Hepatocyte (in vitro differentiated cells): ENCODE data around the gene PAM. TPM values are rescaled to one million over a fixed set of nuclear protein-coding genes. Genes with fewer than 3 reads are reported as not detected.

Experiments
- DNase-seq: peaks from one replicate; pipeline ENCODE4 v3.0.0-alpha.2; 2016; ENCODE audit warnings: low spot score
- H2AFZ ChIP-seq: fragments of 200-600 bp; sonication (generic); 2 replicates; pipeline ENCODE4 v1.6.0; 2016; ENCODE audit warnings: antibody characterized with exemption, mild to moderate bottlenecking
- H3K27ac ChIP-seq: fragments of 200-600 bp; sonication (generic); 2 replicates; pipeline ENCODE4 v1.5.1; 2016; ENCODE audit warnings: mild to moderate bottlenecking
- H3K27me3 ChIP-seq: fragments of 200-600 bp; sonication (generic); 2 replicates; pipeline ENCODE4 v1.6.1; 2016
- H3K36me3 ChIP-seq: fragments of 200-600 bp; sonication (generic); replicated peaks from 2 replicates; pipeline ENCODE4 v1.5.1; 2016; ENCODE audit warnings: low read depth; ENCODE audit not compliant: insufficient read depth
- H3K4me1 ChIP-seq: fragments of 200-600 bp; sonication (generic); 2 replicates; pipeline ENCODE4 v1.5.1; 2016; ENCODE audit warnings: mild to moderate bottlenecking, moderate library complexity; ENCODE audit not compliant: insufficient read depth
- H3K4me2 ChIP-seq: fragments of 200-600 bp; sonication (generic); 2 replicates; pipeline ENCODE4 v1.6.0; 2016
- H3K4me3 ChIP-seq: fragments of 200-600 bp; sonication (generic); 2 replicates; pipeline ENCODE4 v1.5.1; 2016; ENCODE audit warnings: mild to moderate bottlenecking
- H3K79me2 ChIP-seq: fragments of 200-600 bp; sonication (generic); 2 replicates; pipeline ENCODE4 v1.6.0; 2017; ENCODE audit warnings: mild to moderate bottlenecking
- H3K9me2 ChIP-seq: fragments of 200-600 bp; sonication (generic); replicated peaks from 2 replicates; pipeline ENCODE4 v1.6.0; 2017; ENCODE audit warnings: mild to moderate bottlenecking; ENCODE audit not compliant: insufficient read depth
- H3K9me3 ChIP-seq: fragments of 200-600 bp; sonication (generic); 2 replicates; pipeline ENCODE4 v1.5.1; 2016; ENCODE audit warnings: low read depth, mild to moderate bottlenecking
- H4K20me1 ChIP-seq: fragments of 200-600 bp; sonication (generic); 2 replicates; pipeline ENCODE4 v1.6.0; 2016; ENCODE audit warnings: mild to moderate bottlenecking; ENCODE audit not compliant: insufficient read depth, poor library complexity, severe bottlenecking
- EZH2 ChIP-seq: fragments of 200-600 bp; sonication (generic); IDR thresholded peaks from 2 replicates; pipeline ENCODE4 v1.6.1; 2016; ENCODE audit warnings: antibody characterized with exemption, mild to moderate bottlenecking, borderline replicate concordance
- EZH2phosphoT487 ChIP-seq: fragments of 200-600 bp; sonication (generic); IDR thresholded peaks from one replicate; pipeline ENCODE4 v1.6.1; 2018; ENCODE audit warnings: antibody characterized with exemption, mild to moderate bottlenecking, low read depth, moderate library complexity; ENCODE audit not compliant: unreplicated experiment, severe bottlenecking
- WGBS: methylation state at CpG from one replicate; pipeline ENCODE4 v1.1.6; 2016; ENCODE audit warnings: low lambda C conversion rate; ENCODE audit errors: missing lambda C conversion rate; 5-methylcytosine and 5-hydroxymethylcytosine counted together
- polyA plus RNA-seq: library from polyadenylated mRNA; unstranded; fragments of >200 nt; fragmentation: Nextera tagmentation; extraction: Ambion mirVana; gene quantifications from 2 replicates; pipeline ENCODE4 v1.2.1, GENCODE V29; 2016
- total RNA-seq: library from RNA; depleted of rRNA; stranded (reverse); fragments of >200 nt; gene quantifications from 2 replicates; pipeline ENCODE4 v1.2.3, GENCODE V29; 2014
- TF ChIP-seq, protein P1 (sequence below): fragments of 200-600 bp; sonication (generic); IDR thresholded peaks from 2 replicates; pipeline ENCODE4 v1.5.1; 2016; ENCODE audit warnings: antibody characterized with exemption, mild to moderate bottlenecking; ENCODE audit not compliant: poor library complexity

Gene PAM
- total RNA-seq (158 and 160 TPM in 2 replicates), polyA plus RNA-seq (115 and 118 TPM in 2 replicates)

DNA sequence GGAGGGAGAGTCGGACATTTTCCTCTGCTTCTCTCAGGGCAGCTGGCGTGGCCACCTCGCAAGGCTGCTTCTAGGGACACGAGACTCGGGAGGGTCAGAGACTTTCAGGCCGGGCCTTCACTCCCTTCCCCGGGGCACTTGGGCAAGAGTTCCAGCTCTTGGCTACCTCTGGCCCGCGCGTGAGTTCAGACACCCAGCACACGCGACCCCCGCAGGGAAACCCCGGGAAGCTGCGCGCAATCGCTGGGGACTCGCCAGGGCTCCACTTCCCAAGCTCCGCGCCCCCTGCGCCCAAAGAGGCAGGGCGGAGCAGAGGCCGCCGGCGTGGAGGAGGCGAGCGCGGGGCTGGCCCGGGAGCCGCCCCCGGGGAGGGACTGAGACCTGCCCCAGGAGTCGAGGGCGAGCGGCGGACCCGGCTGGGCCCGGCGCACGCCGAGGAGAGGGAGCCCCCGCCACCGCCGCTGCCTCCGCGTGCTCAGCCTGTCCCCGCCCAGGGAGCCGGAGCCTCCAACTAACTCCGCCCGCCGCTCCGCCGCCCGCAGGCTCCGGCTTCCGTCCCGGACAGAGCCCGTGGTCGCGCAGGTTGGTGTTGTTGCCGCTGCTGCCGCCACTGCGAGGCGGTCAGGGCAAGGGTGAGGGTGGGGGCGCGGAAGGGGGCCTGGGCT, at the start of gene PAM:
PAM (plus strand) TSS at position 539 of the 665 bp plus-strand sequence. CDS start 110,891 bp downstream, outside the sequence.
- Histone ChIP-seq H3K27ac (peak within 1 kb of the TSS; percentile 96), H2AFZ (peak within 1 kb of the TSS; percentile 71), H3K4me2 (peak within 1 kb of the TSS; percentile 93), H3K9me3 (no peaks in the 10 kb centered on the region), H3K27me3 (no peaks in the 10 kb centered on the region), H3K36me3 (no peaks in the 10 kb centered on the region), H4K20me1 (no peaks in the 10 kb centered on the region), H3K4me3 (peak within 1 kb of the TSS; percentile 86), H3K4me1 (peaks cover 6% of the 10 kb centered on the region), H3K9me2 (no peaks in the 10 kb centered on the region), H3K79me2 (peaks cover 34% of the 10 kb centered on the region)
- WGBS, result 2% methylated on average over 50 of the region's 65 CpGs
- TF ChIP-seq EZH2phosphoT487 (no peak), EZH2 (no peak)
- TF ChIP-seq, protein P1, sequence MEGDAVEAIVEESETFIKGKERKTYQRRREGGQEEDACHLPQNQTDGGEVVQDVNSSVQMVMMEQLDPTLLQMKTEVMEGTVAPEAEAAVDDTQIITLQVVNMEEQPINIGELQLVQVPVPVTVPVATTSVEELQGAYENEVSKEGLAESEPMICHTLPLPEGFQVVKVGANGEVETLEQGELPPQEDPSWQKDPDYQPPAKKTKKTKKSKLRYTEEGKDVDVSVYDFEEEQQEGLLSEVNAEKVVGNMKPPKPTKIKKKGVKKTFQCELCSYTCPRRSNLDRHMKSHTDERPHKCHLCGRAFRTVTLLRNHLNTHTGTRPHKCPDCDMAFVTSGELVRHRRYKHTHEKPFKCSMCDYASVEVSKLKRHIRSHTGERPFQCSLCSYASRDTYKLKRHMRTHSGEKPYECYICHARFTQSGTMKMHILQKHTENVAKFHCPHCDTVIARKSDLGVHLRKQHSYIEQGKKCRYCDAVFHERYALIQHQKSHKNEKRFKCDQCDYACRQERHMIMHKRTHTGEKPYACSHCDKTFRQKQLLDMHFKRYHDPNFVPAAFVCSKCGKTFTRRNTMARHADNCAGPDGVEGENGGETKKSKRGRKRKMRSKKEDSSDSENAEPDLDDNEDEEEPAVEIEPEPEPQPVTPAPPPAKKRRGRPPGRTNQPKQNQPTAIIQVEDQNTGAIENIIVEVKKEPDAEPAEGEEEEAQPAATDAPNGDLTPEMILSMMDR, result no peak
- DNase-seq, result peak; percentile 89

DNA sequence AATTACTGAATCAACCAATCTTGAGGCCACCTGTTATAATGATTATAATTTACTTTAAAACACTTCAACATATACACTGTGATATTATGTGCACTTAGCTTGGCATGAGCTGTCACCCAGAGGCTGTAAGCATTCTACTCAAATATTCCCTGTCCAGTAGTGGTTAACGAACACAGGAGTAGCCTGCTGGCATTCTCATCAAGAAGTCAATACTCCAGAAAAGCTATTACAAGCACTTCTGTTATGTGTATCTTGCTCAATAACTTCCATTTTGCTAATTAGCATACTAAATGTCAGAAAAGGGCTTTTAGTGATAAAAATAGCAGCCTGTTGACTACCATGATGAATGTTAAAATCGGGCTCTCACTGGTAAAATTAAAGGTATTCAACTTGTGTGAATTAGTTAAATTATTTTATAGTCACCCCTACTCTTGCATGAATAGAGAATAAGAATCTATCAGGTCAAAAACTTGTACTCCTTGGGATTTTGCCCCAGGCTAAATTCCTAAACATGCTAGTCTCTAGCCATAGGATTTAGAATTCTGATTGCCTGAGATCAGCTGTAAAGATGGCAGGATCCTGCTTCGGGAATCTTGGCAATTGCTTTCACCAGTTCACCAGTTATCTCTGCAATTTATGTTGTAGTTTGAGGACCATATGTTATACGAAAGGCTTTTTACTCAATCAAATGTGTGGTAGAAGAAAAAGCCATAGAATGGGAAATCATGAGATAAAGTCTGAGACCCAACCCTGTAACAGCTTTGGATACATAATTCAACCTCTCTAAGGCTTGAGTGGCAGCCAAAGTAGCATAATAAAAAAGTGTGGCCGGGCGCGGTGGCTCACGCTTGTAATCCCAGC, 43.4 kb upstream of the PAM start:
- TF ChIP-seq EZH2phosphoT487 (no peak), EZH2 (no peak)
- TF ChIP-seq, protein P1, result no peak
- DNase-seq, result no peak
- Histone ChIP-seq H3K4me2 (no peak overlapping the region), H4K20me1 (no peaks in the 10 kb centered on the region), H3K79me2 (no peaks in the 10 kb centered on the region), H3K4me3 (no peak overlapping the region), H3K27me3 (no peaks in the 10 kb centered on the region), H2AFZ (no peak overlapping the region), H3K9me3 (no peaks in the 10 kb centered on the region), H3K4me1 (no peaks in the 10 kb centered on the region), H3K36me3 (no peaks in the 10 kb centered on the region), H3K27ac (no peak overlapping the region), H3K9me2 (no peaks in the 10 kb centered on the region)
- WGBS, result 89% methylated on average over 8 of the region's 8 CpGs

DNA sequence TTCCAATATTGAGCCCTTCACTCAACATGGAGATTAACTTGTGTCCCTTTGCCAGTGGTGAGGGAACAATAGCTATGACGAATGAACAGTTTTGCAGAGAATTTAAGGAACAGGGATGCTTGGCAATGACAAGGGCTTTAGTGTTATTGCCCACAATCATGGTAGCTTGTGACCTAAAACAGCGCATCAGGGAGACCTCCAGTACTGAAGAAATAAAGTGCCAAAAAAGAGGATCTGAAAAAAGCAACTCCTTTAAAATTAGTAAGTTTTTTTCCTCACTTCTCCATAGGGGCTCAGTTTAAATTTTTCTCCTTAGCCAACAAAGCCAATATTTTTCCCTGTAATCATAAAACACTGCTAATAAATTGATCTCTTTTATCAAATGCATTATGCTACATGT, 41.8 kb upstream of the PAM start:
- Histone ChIP-seq H3K79me2 (no peaks in the 10 kb centered on the region), H3K27me3 (no peaks in the 10 kb centered on the region), H3K36me3 (no peaks in the 10 kb centered on the region), H3K4me3 (no peak overlapping the region), H3K27ac (no peak overlapping the region), H3K9me3 (no peaks in the 10 kb centered on the region), H3K9me2 (no peaks in the 10 kb centered on the region), H3K4me1 (no peaks in the 10 kb centered on the region), H3K4me2 (no peak overlapping the region), H4K20me1 (no peaks in the 10 kb centered on the region), H2AFZ (no peak overlapping the region)
- 96% methylated on average over 2 of the region's 2 CpGs for WGBS
- TF ChIP-seq, protein P1, result no peak
- no peak for TF ChIP-seq EZH2
- TF ChIP-seq EZH2phosphoT487, result no peak
- no peak for DNase-seq
